Spleen (tissue), 11 donors: ENCODE measurements around the gene PPP1R14B. TPM values are rescaled to one million over a fixed set of nuclear protein-coding genes. Genes with fewer than 3 reads are reported as not detected.
A peak's percentile ranks its signal among the peaks of the same experiment; 100 is the strongest.

ENCODE experiments used
- DNase-seq: peaks from one replicate; pipeline ENCODE4 v3.0.0-alpha.2; 2020
- H3K27ac ChIP-seq, 8 donors: fragments of 200-600 bp; sonication (generic) in 7 of 8; 1 replicate in 4 of 8; 2 replicates in 4 of 8; pipeline versions ENCODE4 v1.5.0 to v1.8.0; 2016 to 2021; ENCODE audit warnings: inconsistent platforms in 4 of 8, mild to moderate bottlenecking in 4 of 8, moderate library complexity in 1 of 8
- H3K27me3 ChIP-seq, 7 donors: fragments of 200-600 bp; sonication (generic) in 6 of 7; replicated peaks in 1 of 7; 1 replicate in 4 of 7; 2 replicates in 3 of 7; pipeline versions ENCODE4 v1.5.0 to v1.8.0; 2016 to 2021; ENCODE audit warnings: inconsistent platforms in 3 of 7, mild to moderate bottlenecking in 1 of 7
- H3K36me3 ChIP-seq, 6 donors: fragments of 200-600 bp; sonication (generic) in 5 of 6; 1 replicate in 4 of 6; 2 replicates in 2 of 6; pipeline versions ENCODE4 v1.5.0 to v1.8.0; 2016 to 2021; ENCODE audit warnings: inconsistent platforms in 2 of 6
- H3K4me1 ChIP-seq, 6 donors: fragments of 200-600 bp; sonication (generic) in 5 of 6; 1 replicate in 3 of 6; 2 replicates in 3 of 6; pipeline versions ENCODE4 v1.5.0 to v1.8.0; 2016 to 2021; ENCODE audit warnings: inconsistent platforms in 3 of 6
- H3K4me3 ChIP-seq, 8 donors: fragments of 200-600 bp; sonication (generic) in 7 of 8; 1 replicate in 4 of 8; 2 replicates in 4 of 8; pipeline versions ENCODE4 v1.5.0 to v1.8.0; 2016 to 2021; ENCODE audit warnings: inconsistent platforms in 4 of 8, mild to moderate bottlenecking in 4 of 8, moderate library complexity in 2 of 8
- H3K9me3 ChIP-seq, 8 donors: fragments of 200-600 bp; sonication (generic) in 7 of 8; 1 replicate in 4 of 8; 2 replicates in 4 of 8; pipeline versions ENCODE4 v1.5.0 to v1.8.0; 2016 to 2021; ENCODE audit warnings: inconsistent platforms in 4 of 8
- POLR2A ChIP-seq, 3 donors: fragments of 450-650 bp; IDR thresholded peaks; one replicate each; pipeline ENCODE4 v1.5.1; 2017; ENCODE audit warnings: antibody characterized with exemption in 3 of 3, mild to moderate bottlenecking in 1 of 3
- POLR2AphosphoS5 ChIP-seq, 3 donors: sonication (generic); formaldehyde crosslinking; IDR thresholded peaks; one replicate each; pipeline ENCODE4 v1.5.1; 2017; ENCODE audit warnings: antibody characterized with exemption in 3 of 3
- WGBS, 5 donors: extraction: QIAGEN DNeasy Blood & Tissue Kit in 3 of 5; methylation state at CpG; one replicate each; pipeline versions ENCODE4 v1.1.5 to v1.1.7; 2013 to 2018; 5-methylcytosine and 5-hydroxymethylcytosine counted together
- intact Hi-C: fragments of 100-400 bp; cut with DNase I; formaldehyde crosslinking; loops from one replicate; pipeline ENCODE4 v1.15.0; 2023; ENCODE audit warnings: low total_unique reads
- polyA plus RNA-seq, 3 donors: library from polyadenylated mRNA; stranded (reverse); fragments of 200-250 nt; gene quantifications; one replicate each; pipeline ENCODE4 v1.2.1, GENCODE V29; 2013
- total RNA-seq, 7 donors: library from RNA; depleted of rRNA in 3 of 7; stranded (reverse); fragments of >200 nt in 3 of 7; fragmentation: NEBNext Ultra II Directional in 4 of 7; extraction: Animal tissue kit (Norgen Biotek cat#: 25700) in 4 of 7; gene quantifications; one replicate each; pipeline versions ENCODE4 v1.1.0 to v1.2.1, GENCODE V29; 2016 to 2021
- TF ChIP-seq, protein P1 (sequence below), 11 experiments: fragments of 200-600 bp in 7 of 11; fragments of 450-650 bp in 4 of 11; sonication (generic) in 4 of 11; IDR thresholded peaks in 8 of 11; conservative IDR thresholded peaks in 3 of 11; 1 replicate in 7 of 11; 2 replicates in 4 of 11; pipeline versions ENCODE4 v1.4.0 to v1.8.0; 2016 to 2021; ENCODE audit warnings: antibody characterized with exemption in 11 of 11, inconsistent platforms in 4 of 11, mild to moderate bottlenecking in 1 of 11
- donor health status: healthy with polysubstance abuse.
- donor health status: DM: no; HTN: no; CAD: no; lungs with moderate emphysema.
- donor health status: DM: no; HTN: no; CAD: no.
- donor health status: Bipolar disorder and iron deficiency.
- donor health status: healthy.
- donor health status: DM: no; HTN: no; CAD: no.
- donor health status: DM: yes; HTN: yes; CAD: no.

Gene PPP1R14B
- total and polyA plus RNA-seq, 10 donors, result 47.6 to 190 (median 83.6) TPM

DNA sequence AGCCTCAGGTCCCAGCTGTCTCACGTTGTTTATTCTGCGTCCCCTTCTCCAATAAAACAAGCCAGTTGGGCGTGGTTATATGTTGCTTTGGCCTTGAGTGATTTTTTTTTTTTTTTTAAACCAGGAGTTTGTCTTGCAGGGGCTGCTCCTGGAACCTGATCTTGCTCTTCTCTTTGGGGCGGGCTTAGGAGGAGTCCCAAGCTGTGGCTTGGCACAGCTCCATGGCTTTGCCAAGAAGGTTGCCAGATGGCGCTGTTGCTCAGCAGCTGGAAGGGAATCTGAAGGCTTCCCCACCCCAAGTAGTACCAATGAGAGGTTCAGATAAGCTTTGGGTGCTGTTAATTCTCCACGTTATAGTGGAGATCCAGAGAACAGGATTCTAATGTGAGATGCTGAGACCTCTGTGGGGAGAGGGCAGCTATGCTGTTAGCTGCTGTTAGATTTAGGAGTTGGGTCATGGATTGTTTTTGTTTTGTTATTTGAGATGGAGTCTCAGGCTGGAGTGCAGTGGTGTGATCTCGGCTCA is 42.2 kb downstream of the PPP1R14B start:
- no peaks in the 10 kb centered on the region for H3K27me3 ChIP-seq
- 32 to 37% (median 36%) methylated on average over 7 of the region's 7 CpGs for WGBS, 5 donors
- peak overlapping the region in 1 of 8 donors; percentile 89 for H3K4me3 ChIP-seq
- TF ChIP-seq POLR2AphosphoS5 (IDR thresholded peaks at IDR 0.05) (peak in 2 of 3 donors; percentile 71 to 93), POLR2A (IDR thresholded peaks at IDR 0.05) (no peak)
- TF ChIP-seq, protein P1, sequence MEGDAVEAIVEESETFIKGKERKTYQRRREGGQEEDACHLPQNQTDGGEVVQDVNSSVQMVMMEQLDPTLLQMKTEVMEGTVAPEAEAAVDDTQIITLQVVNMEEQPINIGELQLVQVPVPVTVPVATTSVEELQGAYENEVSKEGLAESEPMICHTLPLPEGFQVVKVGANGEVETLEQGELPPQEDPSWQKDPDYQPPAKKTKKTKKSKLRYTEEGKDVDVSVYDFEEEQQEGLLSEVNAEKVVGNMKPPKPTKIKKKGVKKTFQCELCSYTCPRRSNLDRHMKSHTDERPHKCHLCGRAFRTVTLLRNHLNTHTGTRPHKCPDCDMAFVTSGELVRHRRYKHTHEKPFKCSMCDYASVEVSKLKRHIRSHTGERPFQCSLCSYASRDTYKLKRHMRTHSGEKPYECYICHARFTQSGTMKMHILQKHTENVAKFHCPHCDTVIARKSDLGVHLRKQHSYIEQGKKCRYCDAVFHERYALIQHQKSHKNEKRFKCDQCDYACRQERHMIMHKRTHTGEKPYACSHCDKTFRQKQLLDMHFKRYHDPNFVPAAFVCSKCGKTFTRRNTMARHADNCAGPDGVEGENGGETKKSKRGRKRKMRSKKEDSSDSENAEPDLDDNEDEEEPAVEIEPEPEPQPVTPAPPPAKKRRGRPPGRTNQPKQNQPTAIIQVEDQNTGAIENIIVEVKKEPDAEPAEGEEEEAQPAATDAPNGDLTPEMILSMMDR (IDR thresholded peaks at IDR 0.05 in 8 of 11, conservative IDR thresholded peaks at IDR 0.05 in 3 of 11), result peak; percentile 65 to 91 (median 82)
- DNase-seq, result peak; percentile 95
- intact Hi-C loops, result loop anchor here (5.0 kb wide), 1 partner anchor 98 kb away; the partner anchor contains the start of gene CATSPERZ
- no peaks in the 10 kb centered on the region for H3K9me3 ChIP-seq
- peaks cover 32 to 60% (median 51%) of the 10 kb centered on the region in 6 donors for H3K4me1 ChIP-seq
- H3K36me3 ChIP-seq, result peaks cover 0 to 66% (median 46%) of the 10 kb centered on the region in 6 donors
- peak overlapping the region in 7 of 8 donors; percentile 93 to 99 (median 96) for H3K27ac ChIP-seq

DNA sequence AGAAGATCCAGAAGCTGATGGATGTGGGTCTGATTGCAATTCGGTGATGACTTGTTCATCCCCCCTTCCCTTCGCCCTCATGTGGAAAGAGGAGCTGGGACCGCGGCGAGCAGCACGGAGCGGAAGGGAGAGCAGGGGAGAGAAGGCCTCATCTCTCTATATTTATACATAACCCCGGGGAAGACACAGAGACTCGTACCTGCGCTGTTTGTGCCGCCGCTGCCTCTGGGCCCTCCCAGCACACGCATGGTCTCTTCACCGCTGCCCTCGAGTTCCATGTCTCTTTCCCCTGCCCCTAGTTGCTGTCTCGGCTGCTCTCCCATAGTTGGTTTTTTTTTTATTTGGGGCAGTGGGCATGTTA is 42.7 kb downstream of the PPP1R14B start:
- H3K4me1 ChIP-seq, result peaks cover 32 to 55% (median 47%) of the 10 kb centered on the region in 6 donors
- no peaks in the 10 kb centered on the region for H3K27me3 ChIP-seq
- no peaks in the 10 kb centered on the region for H3K9me3 ChIP-seq
- intact Hi-C loops, result loop anchor here (5.0 kb wide), 1 partner anchor 98 kb away; the partner anchor contains the start of gene CATSPERZ
- no peak for DNase-seq
- H3K4me3 ChIP-seq, result no peak overlapping the region
- peaks cover 0 to 66% (median 51%) of the 10 kb centered on the region in 6 donors for H3K36me3 ChIP-seq
- 85 to 92% (median 86%) methylated on average over 13 to 16 of the region's 16 CpGs for WGBS, 5 donors
- TF ChIP-seq POLR2AphosphoS5 (IDR thresholded peaks at IDR 0.05), result no peak
- TF ChIP-seq POLR2A (IDR thresholded peaks at IDR 0.05), result no peak
- TF ChIP-seq, protein P1 (IDR thresholded peaks at IDR 0.05 in 8 of 11, conservative IDR thresholded peaks at IDR 0.05 in 3 of 11), result no peak
- peak overlapping the region in 4 of 8 donors; percentile 93 to 99 (median 96) for H3K27ac ChIP-seq

DNA sequence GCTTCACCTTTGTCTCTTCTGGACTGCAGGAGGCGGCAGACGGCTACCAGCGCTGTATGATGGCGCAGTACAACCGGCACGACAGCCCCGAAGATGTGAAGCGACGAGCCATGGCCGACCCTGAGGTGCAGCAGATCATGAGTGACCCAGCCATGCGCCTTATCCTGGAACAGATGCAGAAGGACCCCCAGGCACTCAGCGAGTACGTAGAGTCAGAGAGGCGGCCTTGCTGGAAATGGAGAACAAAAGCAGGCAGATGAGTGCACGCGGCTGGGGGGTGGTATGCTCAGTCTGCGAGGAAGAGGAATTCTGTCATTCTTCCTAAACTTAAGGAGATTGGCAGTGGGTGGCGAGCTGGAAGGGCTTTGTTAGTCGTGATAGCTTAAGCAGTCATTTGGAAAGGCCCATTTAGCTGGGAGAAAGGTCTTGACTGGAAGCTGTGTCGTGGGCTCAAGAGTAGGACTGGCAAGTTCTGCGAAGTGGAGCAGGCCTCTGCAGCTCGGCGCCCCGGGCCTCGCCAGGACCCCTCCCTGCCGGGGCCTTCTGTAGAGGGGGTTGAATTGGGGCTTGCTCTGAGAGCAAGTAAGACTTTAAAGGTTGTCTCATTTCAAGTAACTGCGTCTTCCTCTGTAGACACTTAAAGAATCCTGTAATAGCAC is 43.2 kb downstream of the PPP1R14B start:
- no peak for DNase-seq
- H3K4me1 ChIP-seq, result peaks cover 28 to 50% (median 42%) of the 10 kb centered on the region in 6 donors
- H3K27ac ChIP-seq, result peak overlapping the region in 1 of 8 donors; percentile 99
- peak in 1 of 3 donors; percentile 32 for TF ChIP-seq POLR2AphosphoS5 (IDR thresholded peaks at IDR 0.05)
- TF ChIP-seq POLR2A (IDR thresholded peaks at IDR 0.05), result no peak
- WGBS, 5 donors, result 93 to 96% (median 93%) methylated on average over 27 of the region's 27 CpGs
- no peak overlapping the region for H3K4me3 ChIP-seq
- H3K27me3 ChIP-seq, result no peaks in the 10 kb centered on the region
- peaks cover 0 to 66% (median 56%) of the 10 kb centered on the region in 6 donors for H3K36me3 ChIP-seq
- intact Hi-C loops, result loop anchor here (5.0 kb wide), 1 partner anchor 99 kb away; the partner anchor contains the start of gene CATSPERZ
- H3K9me3 ChIP-seq, result no peaks in the 10 kb centered on the region

DNA sequence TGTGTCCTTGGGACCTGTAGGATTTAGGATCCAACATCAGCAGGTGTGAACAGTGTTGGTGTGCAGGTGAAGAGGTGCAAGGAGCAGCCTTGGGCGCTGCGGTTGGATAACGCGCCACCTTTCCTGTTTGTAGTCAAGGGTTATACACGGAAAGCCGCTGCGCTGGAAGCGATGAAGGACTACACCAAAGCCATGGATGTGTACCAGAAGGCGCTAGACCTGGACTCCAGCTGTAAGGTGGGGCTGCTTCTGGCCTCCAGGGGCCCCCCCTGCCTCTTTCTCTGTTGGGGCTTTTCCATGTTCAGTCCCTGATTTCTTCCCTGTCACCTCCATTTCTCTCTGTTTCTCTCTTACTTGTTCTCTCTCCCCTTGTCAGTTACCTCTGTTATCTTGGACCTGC is 43.8 kb downstream of the PPP1R14B start:
- H3K27ac ChIP-seq, result no peak overlapping the region
- 88 to 96% (median 94%) methylated on average over 9 of the region's 9 CpGs for WGBS, 5 donors
- peaks cover 22 to 44% (median 36%) of the 10 kb centered on the region in 6 donors for H3K4me1 ChIP-seq
- H3K9me3 ChIP-seq, result no peaks in the 10 kb centered on the region
- H3K4me3 ChIP-seq, result no peak overlapping the region
- no peak for TF ChIP-seq POLR2AphosphoS5 (IDR thresholded peaks at IDR 0.05)
- no peak for TF ChIP-seq POLR2A (IDR thresholded peaks at IDR 0.05)
- TF ChIP-seq, protein P1 (IDR thresholded peaks at IDR 0.05 in 8 of 11, conservative IDR thresholded peaks at IDR 0.05 in 3 of 11), result no peak
- DNase-seq, result no peak
- intact Hi-C loops, result loop anchor here (5.0 kb wide), 1 partner anchor 99 kb away; the partner anchor contains the start of gene CATSPERZ
- H3K36me3 ChIP-seq, result peaks cover 0 to 66% (median 62%) of the 10 kb centered on the region in 6 donors
- no peaks in the 10 kb centered on the region for H3K27me3 ChIP-seq
